Measurements from ENCODE around the gene ZNF48. TPM values are rescaled to one million over a fixed set of nuclear protein-coding genes. Genes with fewer than 3 reads are reported as not detected.
A peak's percentile ranks its signal among the peaks of the same experiment; 100 is the strongest.

Gene ZNF48
- total RNA-seq, 1 donor from 2014 or later: 39.9 TPM

- FAIRE-seq (no peak), DNase-seq (ENCODE audit: low spot score in 2 of 2) (no peak)
These were observed 4.4 kb downstream of the ZNF48 start for GRCh38 chr16:30399435-30400186.

- FAIRE-seq (no peak), DNase-seq (ENCODE audit: low spot score in 2 of 2) (no peak)
These were observed 6.7 kb downstream of the ZNF48 start for GRCh38 chr16:30401768-30402425.

- no peak for FAIRE-seq
- DNase-seq (ENCODE audit: low spot score in 2 of 2): no peak
These were observed 11.5 kb downstream of the ZNF48 start for GRCh38 chr16:30406795-30407101.

GRCh38 chr16:30407102-30407803, 12.0 kb downstream of the ZNF48 start, which contains the start of gene ZNF771:
Gene ZNF771 (plus strand): TSS chr16:30407606. CDS start chr16:30408054, 448 bp downstream.
- FAIRE-seq (no peak), DNase-seq (ENCODE audit: low spot score in 2 of 2) (peak; percentile 95 to 96)

DNA sequence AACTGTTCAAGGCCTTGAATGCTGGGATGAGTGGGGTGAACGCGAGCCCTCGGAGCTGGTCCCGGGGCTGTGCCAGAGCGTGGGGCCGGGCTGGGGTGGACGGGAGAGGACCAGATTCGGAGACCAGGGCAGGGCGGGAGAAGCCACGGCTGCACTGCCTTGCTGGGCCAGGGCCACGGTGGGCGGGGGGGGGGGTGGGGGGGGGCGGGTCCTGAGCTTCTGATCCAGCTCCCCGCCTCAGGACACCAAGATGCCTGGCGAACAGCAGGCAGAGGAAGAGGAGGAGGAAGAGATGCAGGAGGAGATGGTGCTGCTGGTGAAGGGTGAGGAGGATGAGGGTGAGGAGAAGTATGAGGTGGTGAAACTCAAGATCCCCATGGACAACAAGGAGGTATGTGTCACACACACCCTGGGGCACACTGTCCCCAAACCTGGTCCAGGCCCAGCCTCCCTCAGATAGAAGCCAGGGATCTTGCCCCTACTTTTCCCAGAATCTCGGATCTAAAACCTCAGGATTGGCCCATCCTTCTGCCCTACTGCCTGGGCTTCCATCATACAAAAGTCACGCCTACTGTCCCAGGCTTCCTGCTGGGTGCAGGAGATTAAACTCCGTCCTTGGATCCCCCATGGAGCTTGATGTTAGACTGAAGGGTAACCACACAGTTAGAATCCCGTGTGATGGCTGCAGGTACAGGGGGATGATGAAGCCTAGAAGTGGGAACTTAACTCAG, 12.7 kb downstream of the ZNF48 start:
- no peak for FAIRE-seq
- DNase-seq (ENCODE audit: low spot score in 2 of 2): peak in 1 of 2 donors; percentile 56

- FAIRE-seq: no peak
- peak; percentile 81 to 84 for DNase-seq (ENCODE audit: low spot score in 2 of 2)
These were observed 14.2 kb downstream of the ZNF48 start for GRCh38 chr16:30409125-30410060.

- no peak for FAIRE-seq
- DNase-seq (ENCODE audit: low spot score in 2 of 2): no peak
These were observed 18.0 kb downstream of the ZNF48 start for GRCh38 chr16:30413112-30413806.

GRCh38 chr16:30414159-30414558, 18.9 kb downstream of the ZNF48 start:
- no peak for DNase-seq (ENCODE audit: low spot score in 2 of 2)
- no peak for FAIRE-seq

DNA sequence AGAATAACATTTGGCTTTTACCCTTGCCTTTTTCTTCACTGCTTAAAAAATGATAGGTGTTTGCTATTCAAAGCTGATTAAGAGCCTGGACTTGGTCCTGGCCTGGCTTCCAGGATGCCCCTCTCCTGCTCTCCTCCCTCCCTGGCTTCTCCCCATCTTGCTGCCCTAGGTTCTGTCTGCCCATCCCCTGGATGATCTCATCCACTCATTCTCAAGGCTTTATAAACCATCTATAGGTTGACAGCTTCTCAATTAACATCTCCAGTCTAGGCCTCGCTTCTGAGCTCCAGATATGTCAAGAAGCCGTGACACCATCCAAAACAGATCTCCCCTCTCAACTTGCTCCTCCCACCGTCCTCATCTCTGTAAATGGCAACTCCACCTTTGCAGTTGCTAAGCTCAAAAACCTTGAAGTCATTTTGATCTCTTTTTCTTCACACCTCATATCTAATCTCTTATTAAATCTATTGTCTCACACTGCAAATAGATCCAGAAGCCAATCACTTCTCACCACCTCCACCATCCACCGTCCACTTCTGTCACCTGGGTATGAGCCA, 20.9 kb downstream of the ZNF48 start:
- DNase-seq (ENCODE audit: low spot score in 2 of 2) (no peak), FAIRE-seq (no peak)

DNA sequence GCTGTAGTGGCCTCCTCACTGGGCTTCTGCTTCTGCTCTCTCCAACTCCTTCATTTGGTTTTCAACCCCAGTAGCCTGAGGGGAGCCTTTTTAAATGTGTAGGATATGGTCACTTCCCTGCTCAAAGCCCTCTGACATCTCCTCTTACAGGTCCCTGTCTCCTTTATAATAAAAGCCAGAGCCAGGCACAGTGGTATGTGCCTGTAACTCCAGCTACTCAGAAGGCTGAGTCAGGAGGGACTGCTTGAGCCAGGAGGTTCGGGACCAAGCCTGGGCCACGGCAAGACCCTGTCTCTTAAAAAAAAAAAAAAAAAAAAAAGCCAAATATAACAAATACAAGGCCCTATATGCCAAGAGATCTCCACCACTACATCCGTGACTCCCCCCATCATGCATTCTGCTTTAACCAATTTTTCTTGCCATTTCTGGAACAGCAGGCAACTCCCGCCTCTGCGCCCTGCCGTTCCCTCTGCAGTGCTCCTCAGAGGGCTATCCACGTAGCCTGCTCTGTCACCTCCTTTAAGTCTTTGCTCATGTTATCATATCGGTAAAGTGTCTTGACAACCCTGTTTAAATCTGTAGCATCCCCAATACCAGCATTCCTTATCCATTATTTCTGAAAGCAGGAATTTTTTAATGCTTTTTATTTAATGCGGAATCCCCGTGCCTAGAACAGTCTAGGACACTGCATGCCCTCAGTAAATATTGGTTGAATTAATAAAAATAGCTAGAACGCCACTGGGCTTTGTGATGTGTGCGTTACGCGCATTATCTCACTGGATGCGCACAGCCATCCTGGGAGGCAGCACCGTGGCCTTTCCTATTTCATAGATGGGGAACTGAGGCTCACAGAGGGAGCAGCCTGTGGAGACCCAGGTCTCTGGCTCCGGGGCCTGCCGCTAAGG, 21.7 kb downstream of the ZNF48 start:
- no peak for DNase-seq (ENCODE audit: low spot score in 2 of 2)
- FAIRE-seq: no peak

GRCh38 chr16:30417529-30418349, 22.5 kb downstream of the ZNF48 start:
- no peak for FAIRE-seq

GRCh38 chr16:30418350-30419181, 23.3 kb downstream of the ZNF48 start:
- no peak for DNase-seq (ENCODE audit: low spot score in 2 of 2)
- no peak for FAIRE-seq

More at GRCh38 chr16:30417529-30418349, 22.5 kb downstream of the ZNF48 start:
- DNase-seq (ENCODE audit: low spot score in 2 of 2): peak; percentile 77 to 83

DNA sequence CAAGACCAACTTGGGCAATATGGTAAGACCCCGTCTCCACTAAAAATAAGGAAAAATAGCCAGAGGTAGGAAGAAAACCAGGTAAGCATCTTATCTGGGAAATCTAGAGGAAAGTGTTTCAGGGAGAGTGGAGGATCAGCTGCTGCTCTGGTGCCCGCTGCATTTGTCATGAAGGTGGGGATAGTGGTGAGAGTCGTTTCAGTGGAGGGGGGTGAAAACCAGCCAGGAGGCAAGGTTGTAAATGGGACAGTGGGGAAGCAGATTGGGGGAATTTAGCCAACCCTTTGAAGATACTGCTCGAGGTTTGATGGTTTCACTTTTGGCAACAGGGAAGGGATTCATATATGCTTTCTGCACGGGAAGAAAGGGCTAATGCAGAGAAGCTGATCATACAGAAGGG, 25.8 kb downstream of the ZNF48 start:
- DNase-seq (ENCODE audit: low spot score in 2 of 2) (no peak), FAIRE-seq (no peak)

GRCh38 chr16:30428055-30428454, 32.8 kb downstream of the ZNF48 start:
- no peak for FAIRE-seq
- DNase-seq (ENCODE audit: low spot score in 2 of 2): no peak

GRCh38 chr16:30429418-30429677, 34.1 kb downstream of the ZNF48 start:
- DNase-seq (ENCODE audit: low spot score in 2 of 2): no peak

More at GRCh38 chr16:30429418-30429677, 34.1 kb downstream of the ZNF48 start:
- no peak for FAIRE-seq
